H9 (cell line): ENCODE results near the gene DAPK1. TPM values are rescaled to one million over a fixed set of nuclear protein-coding genes. Genes with fewer than 3 reads are reported as not detected.

Experiments
- DNase-seq: peaks from one replicate; pipeline ENCODE4 v3.0.0-alpha.2; 2017
- H2AFZ ChIP-seq: one replicate; pipeline ENCODE4 v1.6.1; 2013; ENCODE audit warnings: mild to moderate bottlenecking, low read length, control low read depth, moderate library complexity
- H2AK5ac ChIP-seq: 2 replicates; pipeline ENCODE4 v1.6.1; 2013; ENCODE audit warnings: low read length, control low read depth, mixed read lengths; ENCODE audit not compliant: insufficient read length
- H2BK120ac ChIP-seq: one replicate; pipeline ENCODE4 v1.6.1; 2013; ENCODE audit warnings: low read depth, mild to moderate bottlenecking, low read length, control low read depth, inconsistent platforms; ENCODE audit not compliant: poor library complexity, severe bottlenecking
- H2BK12ac ChIP-seq: 2 replicates; pipeline ENCODE4 v1.6.1; 2013; ENCODE audit warnings: low read length, control low read depth, mixed read lengths, low read depth; ENCODE audit not compliant: insufficient read length
- H2BK15ac ChIP-seq: 2 replicates; pipeline ENCODE4 v1.6.1; 2013; ENCODE audit warnings: low read depth, low read length, control low read depth
- H2BK20ac ChIP-seq: one replicate; pipeline ENCODE4 v1.6.1; 2013; ENCODE audit warnings: low read depth, mild to moderate bottlenecking, low read length, control low read depth, inconsistent platforms; ENCODE audit not compliant: poor library complexity, severe bottlenecking
- H2BK5ac ChIP-seq: 2 replicates; pipeline ENCODE4 v1.6.1; 2013; ENCODE audit warnings: low read length, control low read depth, mixed read lengths; ENCODE audit not compliant: insufficient read length
- H3K14ac ChIP-seq: 2 replicates; pipeline ENCODE4 v1.6.1; 2013; ENCODE audit warnings: low read length, control low read depth; ENCODE audit not compliant: insufficient read depth
- H3K18ac ChIP-seq: 2 replicates; pipeline ENCODE4 v1.6.1; 2013; ENCODE audit warnings: low read depth, mild to moderate bottlenecking, mixed read lengths, low read length, control low read depth; ENCODE audit not compliant: insufficient read length
- H3K23ac ChIP-seq: 2 replicates; pipeline ENCODE4 v1.6.1; 2013; ENCODE audit warnings: low read length, control low read depth, mixed read lengths, low read depth; ENCODE audit not compliant: insufficient read length
- H3K23me2 ChIP-seq: 2 replicates; pipeline ENCODE4 v1.6.1; 2013; ENCODE audit warnings: low read depth, mild to moderate bottlenecking, mixed read lengths, low read length, control low read depth; ENCODE audit not compliant: insufficient read length, poor library complexity, severe bottlenecking
- H3K27ac ChIP-seq: 2 replicates; pipeline ENCODE4 v1.5.1; 2013; ENCODE audit warnings: low read length, control low read depth, mixed read lengths, low read depth; ENCODE audit not compliant: insufficient read length
- H3K27me3 ChIP-seq: 2 replicates; pipeline ENCODE4 v1.6.1; 2013; ENCODE audit warnings: low read length, control low read depth, inconsistent platforms; ENCODE audit not compliant: insufficient read depth
- H3K4ac ChIP-seq: 2 replicates; pipeline ENCODE4 v1.6.1; 2013; ENCODE audit warnings: low read depth, mild to moderate bottlenecking, control low read depth, inconsistent platforms, low read length, moderate library complexity
- H3K4me1 ChIP-seq: 2 replicates; pipeline ENCODE4 v1.6.1; 2013; ENCODE audit warnings: low read length, control low read depth, inconsistent platforms; ENCODE audit not compliant: insufficient read depth
- H3K4me2 ChIP-seq: 2 replicates; pipeline ENCODE4 v1.6.1; 2013; ENCODE audit warnings: low read length, control low read depth, mixed read lengths; ENCODE audit not compliant: insufficient read length, insufficient read depth
- H3K56ac ChIP-seq: 2 replicates; pipeline ENCODE4 v1.6.1; 2013; ENCODE audit warnings: low read depth, mild to moderate bottlenecking, mixed read lengths, low read length, control low read depth; ENCODE audit not compliant: insufficient read length
- H3K79me1 ChIP-seq: 2 replicates; pipeline ENCODE4 v1.6.1; 2013; ENCODE audit warnings: low read depth, mild to moderate bottlenecking, moderate library complexity, low read length, control low read depth, inconsistent platforms; ENCODE audit not compliant: insufficient read depth, poor library complexity, severe bottlenecking
- H3K79me2 ChIP-seq: 2 replicates; pipeline ENCODE4 v1.6.1; 2013; ENCODE audit warnings: low read length, control low read depth, inconsistent platforms; ENCODE audit not compliant: insufficient read depth
- H3K9ac ChIP-seq: 2 replicates; pipeline ENCODE4 v1.6.1; 2013; ENCODE audit warnings: low read length, control low read depth, mixed read lengths; ENCODE audit not compliant: insufficient read length; ENCODE audit errors: extremely low read depth
- H3K9me3 ChIP-seq: one replicate; pipeline ENCODE4 v1.6.1; 2013; ENCODE audit warnings: low read depth, low read length, inconsistent platforms; ENCODE audit not compliant: control insufficient read depth
- H3T11ph ChIP-seq: one replicate; pipeline ENCODE4 v1.6.1; 2013; ENCODE audit warnings: mild to moderate bottlenecking, low read length, control low read depth, inconsistent platforms
- H4K20me1 ChIP-seq: one replicate; pipeline ENCODE4 v1.6.1; 2013; ENCODE audit not compliant: control insufficient read depth, insufficient read length, insufficient read depth
- H4K5ac ChIP-seq: 2 replicates; pipeline ENCODE4 v1.6.1; 2013; ENCODE audit warnings: low read depth, mild to moderate bottlenecking, mixed read lengths, low read length, control low read depth; ENCODE audit not compliant: insufficient read length
- H4K8ac ChIP-seq: replicated peaks from 2 replicates; pipeline ENCODE4 v1.6.1; 2013; ENCODE audit warnings: low read length, control low read depth, mixed read lengths, low read depth; ENCODE audit not compliant: insufficient read length
- H4K91ac ChIP-seq: 2 replicates; pipeline ENCODE4 v1.6.1; 2013; ENCODE audit warnings: low read depth, mild to moderate bottlenecking, moderate library complexity, mixed read lengths, low read length, control low read depth; ENCODE audit not compliant: insufficient read length
- H3K27ac Mint-ChIP-seq, 3 experiments: 2 replicates in 2 of 3; 3 replicates in 1 of 3; pipeline ENCODE4 v1.8.0; 2020 to 2021; ENCODE audit warnings: mixed read lengths in 3 of 3, mild to moderate bottlenecking in 1 of 3, moderate library complexity in 1 of 3
- H3K27me3 Mint-ChIP-seq: 2 replicates; pipeline ENCODE4 v1.8.0; 2021; ENCODE audit warnings: low read depth, mild to moderate bottlenecking, moderate library complexity, mixed read lengths
- H3K36me3 Mint-ChIP-seq, 3 experiments: 2 replicates in 2 of 3; 3 replicates in 1 of 3; pipeline ENCODE4 v1.8.0; 2020 to 2021; ENCODE audit warnings: low read depth in 3 of 3, mixed read lengths in 3 of 3; ENCODE audit not compliant: insufficient read depth in 1 of 3
- H3K4me1 Mint-ChIP-seq, 2 experiments: 2 replicates each; pipeline ENCODE4 v1.8.0; 2020; ENCODE audit warnings: mixed read lengths in 2 of 2
- H3K4me3 Mint-ChIP-seq, 2 experiments: 2 replicates in 1 of 2; 3 replicates in 1 of 2; pipeline ENCODE4 v1.8.0; 2020 to 2021; ENCODE audit warnings: mild to moderate bottlenecking in 2 of 2, mixed read lengths in 2 of 2, moderate library complexity in 1 of 2
- H3K9me3 Mint-ChIP-seq, 2 experiments: 2 replicates in 1 of 2; 3 replicates in 1 of 2; pipeline ENCODE4 v1.8.0; 2020; ENCODE audit warnings: mild to moderate bottlenecking in 2 of 2, mixed read lengths in 2 of 2, moderate library complexity in 1 of 2
- CTCF ChIP-seq: fragments of 200-600 bp; sonication (generic); conservative IDR thresholded peaks from 3 replicates; pipeline ENCODE4 v1.8.0; 2021; ENCODE audit warnings: antibody characterized with exemption, mild to moderate bottlenecking
- WGBS: extraction: QIAGEN DNeasy Blood & Tissue Kit; methylation state at CpG from one replicate; pipeline ENCODE4 v1.1.7; 2013; ENCODE audit warnings: missing lambda C conversion rate, low lambda C conversion rate, mixed read lengths; ENCODE audit not compliant: insufficient read length; ENCODE audit errors: extremely low coverage; 5-methylcytosine and 5-hydroxymethylcytosine counted together
- total RNA-seq: library from RNA; stranded (reverse); gene quantifications from 2 replicates; pipeline ENCODE4 v1.2.1, GENCODE V29; 2021

DAPK1 gene
- total RNA-seq, 1 experiment from 2014 or later: 79.4 TPM

- no peaks in the 10 kb centered on the region for H3K4me1 ChIP-seq
- H3K4me1 Mint-ChIP-seq: no peaks in the 10 kb centered on the region
- no peaks in the 10 kb centered on the region for H4K20me1 ChIP-seq
Measured at GRCh38 chr9:87471746-87472145, 25.9 kb upstream of the DAPK1 start.

More at GRCh38 chr9:87471746-87472145, 25.9 kb upstream of the DAPK1 start:
- H3K36me3 Mint-ChIP-seq: no peaks in the 10 kb centered on the region
- Histone ChIP-seq H3K79me1 (no peaks in the 10 kb centered on the region), H3K9ac (no peak overlapping the region), H3K23me2 (no peaks in the 10 kb centered on the region), H2BK120ac (no peak overlapping the region), H3K14ac (no peak overlapping the region), H3K4ac (no peak overlapping the region), H4K91ac (no peak overlapping the region), H3K27me3 (no peaks in the 10 kb centered on the region), H3T11ph (no peak overlapping the region), H3K4me2 (no peak overlapping the region), H3K56ac (no peak overlapping the region), H4K8ac (no peak overlapping the region), H3K27ac (no peak overlapping the region), H4K5ac (no peak overlapping the region), H2BK5ac (no peak overlapping the region), H2BK15ac (no peak overlapping the region), H3K18ac (no peak overlapping the region), H2BK20ac (no peak overlapping the region), H3K23ac (no peak overlapping the region), H2AK5ac (no peak overlapping the region), H2BK12ac (no peak overlapping the region), H3K9me3 (no peaks in the 10 kb centered on the region), H3K79me2 (no peaks in the 10 kb centered on the region), H2AFZ (no peak overlapping the region)
- WGBS: no CpG with 5 or more reads among the region's 2 CpGs
- no peak for DNase-seq
- H3K4me3 Mint-ChIP-seq: no peak overlapping the region
- H3K9me3 Mint-ChIP-seq: no peaks in the 10 kb centered on the region
- H3K27me3 Mint-ChIP-seq: no peaks in the 10 kb centered on the region; the same call in 1 of the 2 replicates
- no peak overlapping the region for H3K27ac Mint-ChIP-seq
- no peak for TF ChIP-seq CTCF
